ENCODE data around the gene CRIM1.

DNA sequence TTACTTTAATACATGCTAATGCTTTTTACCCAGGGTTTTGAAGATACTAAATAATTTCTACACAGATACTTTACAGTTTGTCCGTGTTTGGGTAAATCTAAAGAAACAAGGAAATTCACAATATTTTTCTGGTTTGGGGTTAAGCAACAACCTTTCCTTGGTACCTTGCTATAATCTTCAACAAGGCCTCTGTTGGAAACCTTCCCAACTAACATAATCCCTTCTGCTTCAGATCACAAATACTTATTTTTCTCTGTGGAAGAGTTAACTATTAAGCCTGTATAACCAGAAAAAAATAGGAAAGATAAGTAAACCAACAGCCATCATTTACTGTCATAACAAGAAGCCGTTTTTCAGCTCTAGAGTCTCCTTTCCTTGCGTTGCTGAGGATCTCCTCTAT, 227.4 kb downstream of the CRIM1 start:
- no peak for TF ChIP-seq EZH2 (IDR thresholded peaks at IDR 0.05; ENCODE audit: insufficient read depth, poor library complexity, severe bottlenecking)
- TF ChIP-seq EZH2phosphoT487 (IDR thresholded peaks at IDR 0.05; ENCODE audit: insufficient read depth, low read depth), result no peak

Measured in GM23248 (cell line).